Neural progenitor cell (in vitro differentiated cells): Measurements from ENCODE around the gene IVNS1ABP. TPM values are rescaled to one million over a fixed set of nuclear protein-coding genes. Genes with fewer than 3 reads are reported as not detected.
A peak's percentile ranks its signal among the peaks of the same experiment; 100 is the strongest.

Experiments used
- DNase-seq: peaks from one replicate; pipeline ENCODE4 v3.0.0-alpha.2; 2016; ENCODE audit warnings: low spot score
- H2AFZ ChIP-seq: fragments of 200-600 bp; sonication (generic); replicated peaks from 2 replicates; pipeline ENCODE4 v1.6.1; 2016; ENCODE audit warnings: antibody characterized with exemption
- H3F3A ChIP-seq: fragments of 200-600 bp; sonication (generic); 2 replicates; pipeline ENCODE4 v1.6.1; 2016; ENCODE audit warnings: antibody characterized with exemption, low read depth
- H3K27ac ChIP-seq: fragments of 200-600 bp; sonication (generic); 2 replicates; pipeline ENCODE4 v1.5.1; 2016; ENCODE audit warnings: mild to moderate bottlenecking
- H3K27me3 ChIP-seq: fragments of 200-600 bp; sonication (generic); 2 replicates; pipeline ENCODE4 v1.6.1; 2016; ENCODE audit warnings: mild to moderate bottlenecking, moderate library complexity
- H3K36me3 ChIP-seq: fragments of 200-600 bp; sonication (generic); 2 replicates; pipeline ENCODE4 v1.5.1; 2016
- H3K4me1 ChIP-seq: fragments of 200-600 bp; sonication (generic); 2 replicates; pipeline ENCODE4 v1.6.1; 2016; ENCODE audit warnings: mixed run types
- H3K4me2 ChIP-seq: fragments of 200-600 bp; sonication (generic); 2 replicates; pipeline ENCODE4 v1.6.1; 2016
- H3K4me3 ChIP-seq: fragments of 200-600 bp; sonication (generic); 2 replicates; pipeline ENCODE4 v1.5.1; 2016
- H3K79me2 ChIP-seq: fragments of 200-600 bp; sonication (generic); 2 replicates; pipeline ENCODE4 v1.6.1; 2016; ENCODE audit warnings: low read depth
- H3K9ac ChIP-seq: fragments of 200-600 bp; sonication (generic); 2 replicates; pipeline ENCODE4 v1.6.1; 2016
- H3K9me3 ChIP-seq: fragments of 200-600 bp; sonication (generic); 2 replicates; pipeline ENCODE4 v1.5.1; 2016; ENCODE audit warnings: low read depth
- H4K20me1 ChIP-seq: fragments of 200-600 bp; sonication (generic); 2 replicates; pipeline ENCODE4 v1.6.1; 2016; ENCODE audit warnings: low read depth
- H3K27ac Mint-ChIP-seq: 3 replicates; pipeline ENCODE4 v1.8.0; 2021; ENCODE audit warnings: mixed read lengths
- H3K27me3 Mint-ChIP-seq: 2 replicates; pipeline ENCODE4 v1.8.0; 2022; ENCODE audit warnings: low read depth, mild to moderate bottlenecking, inconsistent platforms, moderate library complexity, mixed read lengths; ENCODE audit not compliant: insufficient read depth
- H3K36me3 Mint-ChIP-seq: 3 replicates; pipeline ENCODE4 v1.8.0; 2021; ENCODE audit warnings: mixed read lengths
- H3K4me1 Mint-ChIP-seq: 3 replicates; pipeline ENCODE4 v1.8.0; 2021; ENCODE audit warnings: mixed read lengths
- H3K4me3 Mint-ChIP-seq: 3 replicates; pipeline ENCODE4 v1.8.0; 2021; ENCODE audit warnings: mild to moderate bottlenecking, moderate library complexity, mixed read lengths
- H3K9me3 Mint-ChIP-seq: 3 replicates; pipeline ENCODE4 v1.8.0; 2020; ENCODE audit warnings: mixed read lengths
- CTCF ChIP-seq: fragments of 200-600 bp; sonication (generic); IDR thresholded peaks from 2 replicates; pipeline ENCODE4 v1.5.1; 2017; ENCODE audit warnings: antibody characterized with exemption, mild to moderate bottlenecking
- EZH2 ChIP-seq: fragments of 200-600 bp; sonication (generic); IDR thresholded peaks from 2 replicates; pipeline ENCODE4 v1.6.1; 2017; ENCODE audit warnings: antibody characterized with exemption, mild to moderate bottlenecking, moderate library complexity
- EZH2phosphoT487 ChIP-seq: fragments of 200-600 bp; sonication (generic); IDR thresholded peaks from 2 replicates; pipeline ENCODE4 v1.6.1; 2017; ENCODE audit warnings: antibody characterized with exemption
- total RNA-seq: library from RNA; depleted of rRNA; stranded (reverse); fragments of >200 nt; gene quantifications from 2 replicates; pipeline ENCODE4 v1.2.3, GENCODE V29; 2015; ENCODE audit warnings: low replicate concordance

Gene IVNS1ABP
- total RNA-seq, 1 donor from 2014 or later = 193 TPM

GRCh38 chr1:185360714-185361113, 43.7 kb upstream of the IVNS1ABP start:
- no peak overlapping the region for H3K27ac Mint-ChIP-seq

DNA sequence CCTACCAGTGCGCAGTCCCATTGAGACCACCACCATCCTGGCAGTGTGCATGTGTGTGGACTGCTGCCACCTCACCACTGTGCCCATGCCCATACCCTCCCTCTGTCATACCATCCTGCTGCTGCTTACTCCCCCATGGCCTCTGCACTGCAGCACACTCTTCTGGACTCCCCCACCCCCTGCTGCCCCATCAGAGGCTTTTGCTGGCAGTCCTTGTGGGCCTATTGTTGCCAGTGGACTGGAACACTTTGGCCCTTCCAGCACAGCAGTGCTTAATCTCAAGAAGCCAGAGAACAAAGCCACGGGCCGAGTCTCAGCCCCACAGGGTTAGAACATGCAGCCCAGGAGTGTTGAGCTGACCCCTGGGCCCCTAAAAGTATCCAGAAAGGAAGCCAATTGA, 41.9 kb upstream of the IVNS1ABP start:
- Histone ChIP-seq H3K27ac (no peak overlapping the region), H3F3A (no peaks in the 10 kb centered on the region), H3K27me3 (no peaks in the 10 kb centered on the region), H3K79me2 (no peaks in the 10 kb centered on the region), H3K9ac (no peak overlapping the region), H3K4me1 (peaks cover 4% of the 10 kb centered on the region), H4K20me1 (no peaks in the 10 kb centered on the region), H3K4me2 (no peak overlapping the region), H3K9me3 (no peaks in the 10 kb centered on the region), H2AFZ (no peak overlapping the region), H3K4me3 (no peak overlapping the region), H3K36me3 (no peaks in the 10 kb centered on the region)
- TF ChIP-seq CTCF = no peak
- TF ChIP-seq EZH2 = no peak
- TF ChIP-seq EZH2phosphoT487 = no peak
- Mint-ChIP-seq H3K9me3 (peaks cover 8% of the 10 kb centered on the region), H3K4me3 (peak overlapping the region; percentile 43), H3K4me1 (peaks cover 6% of the 10 kb centered on the region), H3K27ac (peak overlapping the region; percentile 45), H3K36me3 (no peaks in the 10 kb centered on the region), H3K27me3 (peaks cover 4% of the 10 kb centered on the region)
- DNase-seq = peak; percentile 32

More at GRCh38 chr1:185360714-185361113, 43.7 kb upstream of the IVNS1ABP start:
- Histone ChIP-seq H3K27me3 (no peaks in the 10 kb centered on the region), H3K9me3 (no peaks in the 10 kb centered on the region), H3K36me3 (no peaks in the 10 kb centered on the region), H3K4me2 (no peak overlapping the region), H3K79me2 (no peaks in the 10 kb centered on the region), H2AFZ (no peak overlapping the region), H3F3A (no peaks in the 10 kb centered on the region), H3K4me1 (peaks cover 4% of the 10 kb centered on the region), H4K20me1 (no peaks in the 10 kb centered on the region), H3K4me3 (no peak overlapping the region), H3K27ac (no peak overlapping the region), H3K9ac (no peak overlapping the region)
- Mint-ChIP-seq H3K27me3 (peaks cover 4% of the 10 kb centered on the region), H3K4me3 (no peak overlapping the region), H3K4me1 (peaks cover 6% of the 10 kb centered on the region), H3K9me3 (peaks cover 8% of the 10 kb centered on the region), H3K36me3 (no peaks in the 10 kb centered on the region)
- TF ChIP-seq EZH2 = no peak
- TF ChIP-seq EZH2phosphoT487 = no peak
- no peak for TF ChIP-seq CTCF
- DNase-seq = no peak

DNA sequence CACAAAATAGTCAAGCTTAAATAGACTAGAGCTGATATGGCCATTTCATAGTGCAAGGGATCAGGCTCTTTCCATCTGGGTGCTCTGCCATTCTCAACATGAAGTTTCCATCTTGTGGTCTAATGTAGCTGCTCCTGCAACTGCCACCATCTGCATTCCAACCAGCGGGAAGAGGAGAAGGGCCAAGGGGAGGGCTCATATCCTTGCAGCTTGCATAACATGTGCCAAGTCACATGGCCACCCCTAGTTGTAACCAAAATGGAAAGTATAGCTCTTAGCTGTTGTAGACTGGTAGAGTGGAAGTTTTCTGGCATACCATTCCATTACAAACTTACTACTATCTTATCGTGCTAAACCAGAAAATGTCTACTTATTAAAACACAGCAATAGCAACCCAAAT, 38.9 kb upstream of the IVNS1ABP start:
- no peak overlapping the region for H3K4me3 Mint-ChIP-seq
- Histone ChIP-seq H2AFZ (no peak overlapping the region), H3K9me3 (no peaks in the 10 kb centered on the region), H3K9ac (no peak overlapping the region), H3K4me3 (no peak overlapping the region), H4K20me1 (no peaks in the 10 kb centered on the region), H3K36me3 (no peaks in the 10 kb centered on the region), H3F3A (no peaks in the 10 kb centered on the region), H3K27me3 (no peaks in the 10 kb centered on the region), H3K79me2 (no peaks in the 10 kb centered on the region), H3K4me2 (no peak overlapping the region), H3K27ac (no peak overlapping the region), H3K4me1 (peaks cover 4% of the 10 kb centered on the region)
- TF ChIP-seq EZH2 = no peak
- TF ChIP-seq EZH2phosphoT487 = no peak
- no peak for TF ChIP-seq CTCF
- peaks cover 2% of the 10 kb centered on the region for H3K9me3 Mint-ChIP-seq
- no peak overlapping the region for H3K27ac Mint-ChIP-seq
- H3K27me3 Mint-ChIP-seq = peaks cover 4% of the 10 kb centered on the region
- no peak for DNase-seq
- no peaks in the 10 kb centered on the region for H3K36me3 Mint-ChIP-seq
- H3K4me1 Mint-ChIP-seq = peaks cover 21% of the 10 kb centered on the region
